GM21381 (cell line): ENCODE data around the gene RHPN2.
"Not testable (repeated sequence)": the region's sequence is repeated elsewhere in the genome, so short reads cannot be mapped to it uniquely, and the experiment has no call there.

Source experiments
- ATAC-seq: cut with Tn5 transposase; IDR thresholded peaks from one replicate; pipeline ENCODE4 v1.9.1; 2021; ENCODE audit warnings: mild to moderate bottlenecking, moderate library complexity; ENCODE audit not compliant: unreplicated experiment

RHPN2 gene

DNA sequence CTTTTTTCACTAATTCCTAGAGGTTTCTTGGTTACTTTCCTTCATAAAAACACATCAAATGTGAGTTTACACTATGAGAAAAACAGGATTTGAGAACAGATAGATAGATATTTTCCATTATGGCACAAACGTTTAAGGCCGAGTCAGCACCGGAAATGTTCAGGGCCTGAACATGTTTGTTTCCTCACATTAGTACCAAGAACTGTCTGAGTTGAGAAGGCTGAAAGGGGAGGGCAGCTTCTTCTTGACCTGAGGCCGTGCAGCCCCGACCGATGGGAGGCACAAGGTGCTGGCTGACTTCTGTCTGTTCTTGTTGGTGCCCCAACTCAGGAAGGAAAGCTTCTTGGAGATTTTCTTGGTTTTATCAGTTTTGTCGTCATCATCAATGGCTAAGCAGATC is 84.9 kb downstream of the RHPN2 start:
- not testable (repeated sequence) for ATAC-seq

DNA sequence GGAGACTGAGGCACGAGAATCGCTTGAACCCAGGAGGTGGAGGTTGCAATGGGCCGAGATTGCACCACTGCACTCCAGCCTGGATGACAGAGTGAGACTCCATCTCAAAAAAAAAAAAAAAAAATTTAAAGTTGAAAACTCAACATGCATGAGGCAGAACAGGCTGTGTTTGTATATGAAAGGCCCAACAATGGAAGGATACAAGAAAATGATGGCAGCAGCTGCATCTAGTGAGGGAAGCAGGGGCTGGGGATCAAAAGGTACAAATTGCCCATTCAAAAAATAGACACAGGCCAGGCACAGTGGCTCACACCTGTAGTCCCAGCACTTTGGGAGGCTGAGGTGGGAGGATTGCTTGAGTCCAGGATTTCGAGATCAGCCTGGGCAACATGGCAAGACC is 86.9 kb downstream of the RHPN2 start:
- ATAC-seq = not testable (repeated sequence)

DNA sequence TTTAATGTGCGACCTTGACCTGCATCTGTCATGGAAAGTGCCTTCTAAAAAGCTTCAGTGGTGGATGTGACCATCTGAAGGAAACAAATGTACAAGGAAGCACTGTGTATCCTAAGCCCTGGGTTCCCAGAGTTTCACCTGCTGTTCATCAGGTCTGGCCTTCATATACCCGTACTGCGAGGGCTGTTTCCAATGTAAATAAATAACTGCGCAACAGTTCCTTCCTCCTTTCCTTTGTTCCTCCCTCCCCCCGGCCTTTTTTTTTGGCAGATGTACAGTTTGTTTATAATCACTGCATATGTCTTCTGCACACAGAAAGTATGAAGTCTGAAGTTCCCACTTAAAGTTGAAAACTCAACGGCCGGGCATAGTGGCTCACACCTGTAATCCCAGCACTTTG is 87.4 kb downstream of the RHPN2 start:
- ATAC-seq = no peak

DNA sequence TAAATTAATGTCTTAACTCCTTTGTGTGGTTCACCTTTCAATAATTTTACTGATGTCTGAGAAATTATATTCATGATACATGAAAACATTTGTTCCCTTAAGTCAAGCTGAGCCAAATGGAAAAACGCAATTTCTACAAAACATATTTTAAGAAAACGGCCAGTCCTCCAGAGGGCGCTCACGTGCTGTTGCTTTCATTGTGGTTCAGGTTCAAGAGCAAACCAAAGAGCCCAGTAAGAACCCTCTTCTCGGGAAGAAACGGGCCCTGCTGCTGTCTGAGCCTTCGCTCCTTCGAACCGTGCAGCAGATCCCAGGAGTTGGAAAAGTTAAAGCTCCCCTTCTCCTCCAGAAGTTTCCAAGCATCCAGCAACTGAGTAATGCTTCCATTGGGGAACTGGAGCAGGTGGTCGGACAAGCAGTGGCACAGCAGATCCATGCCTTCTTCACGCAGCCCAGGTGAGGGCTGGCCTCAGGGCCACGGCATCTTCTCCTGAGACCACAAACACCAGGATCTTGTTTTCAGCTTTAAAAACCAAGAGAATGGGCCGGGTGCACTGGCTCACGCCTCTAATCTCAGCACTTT is 88.4 kb downstream of the RHPN2 start:
- ATAC-seq = no peak

DNA sequence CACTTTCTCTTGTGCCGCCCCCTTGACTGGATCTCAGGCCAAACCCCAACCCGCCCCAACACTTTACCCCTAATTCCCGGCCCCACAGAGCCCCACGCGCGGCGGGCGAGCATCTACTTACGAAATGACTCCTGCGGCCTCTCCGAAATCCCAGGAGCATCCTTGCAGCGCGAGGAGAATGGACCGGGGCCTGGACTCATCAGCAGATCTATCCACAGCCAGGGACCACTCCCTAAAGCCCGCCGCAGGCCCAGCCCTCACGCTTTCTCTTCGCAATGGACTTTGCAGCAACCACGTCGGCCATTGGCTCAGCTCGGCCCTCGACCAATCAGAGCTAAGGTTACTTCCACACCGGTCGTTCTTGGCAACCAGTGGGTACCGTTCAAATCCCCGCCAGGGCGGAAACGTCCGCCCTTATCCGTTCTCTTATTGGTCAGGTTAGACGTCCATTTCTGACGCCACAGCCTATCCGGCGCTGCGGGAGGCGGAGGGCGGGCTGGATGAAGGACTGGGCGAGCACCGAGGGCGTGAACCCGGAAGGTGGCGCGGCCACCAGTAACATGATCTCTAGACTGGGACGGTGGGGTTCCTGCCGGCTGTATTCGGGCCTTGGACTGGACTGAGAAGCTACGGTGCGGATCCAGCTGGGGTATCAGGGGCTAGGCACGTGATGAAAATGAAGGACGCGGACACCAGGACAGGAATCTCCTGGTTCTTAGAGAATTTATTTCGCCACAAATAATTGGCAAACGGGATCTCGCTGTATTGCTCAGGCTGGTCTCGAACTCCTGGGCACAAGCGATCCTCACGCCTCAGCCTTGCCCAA is 92.8 kb downstream of the RHPN2 start, which contains the start of the genes CEP89 and FAAP24:
Gene CEP89, minus strand, starts transcription at position 244 of the 826 bp plus-strand sequence. Its CDS starts 84 bp downstream, at position 160.
Gene FAAP24, plus strand, starts transcription at position 528 of the 826 bp plus-strand sequence. CDS start 955 bp downstream, outside the sequence.
- ATAC-seq = peak; percentile 97

DNA sequence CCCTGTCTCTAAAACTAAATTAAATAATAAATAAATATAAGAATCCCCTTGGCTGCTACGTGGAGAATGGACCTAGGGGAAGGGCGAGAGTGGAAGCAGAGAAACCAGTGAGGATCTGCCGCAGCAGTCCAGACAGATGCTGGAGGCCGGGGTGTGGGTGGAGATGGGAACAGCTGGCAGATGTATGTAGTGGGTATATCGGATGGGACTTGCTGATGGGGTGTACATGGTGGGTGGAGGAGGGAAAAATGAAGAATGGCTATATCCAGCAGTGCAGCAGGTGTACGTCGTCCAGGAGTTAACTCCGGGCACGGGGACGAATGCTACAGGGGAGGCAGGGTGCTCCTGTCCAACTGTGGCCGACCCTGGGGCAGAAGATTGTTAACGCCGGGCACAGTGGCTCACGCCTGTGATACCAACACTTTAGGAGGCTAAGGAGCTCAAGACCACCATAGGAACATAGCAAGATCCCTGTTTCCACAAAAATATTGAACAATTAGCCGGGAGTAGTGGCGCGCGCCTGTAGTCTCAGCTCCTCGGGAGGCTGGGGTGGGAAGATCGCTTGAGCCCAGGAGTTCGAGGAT is 93.6 kb downstream of the RHPN2 start:
- ATAC-seq = no peak

DNA sequence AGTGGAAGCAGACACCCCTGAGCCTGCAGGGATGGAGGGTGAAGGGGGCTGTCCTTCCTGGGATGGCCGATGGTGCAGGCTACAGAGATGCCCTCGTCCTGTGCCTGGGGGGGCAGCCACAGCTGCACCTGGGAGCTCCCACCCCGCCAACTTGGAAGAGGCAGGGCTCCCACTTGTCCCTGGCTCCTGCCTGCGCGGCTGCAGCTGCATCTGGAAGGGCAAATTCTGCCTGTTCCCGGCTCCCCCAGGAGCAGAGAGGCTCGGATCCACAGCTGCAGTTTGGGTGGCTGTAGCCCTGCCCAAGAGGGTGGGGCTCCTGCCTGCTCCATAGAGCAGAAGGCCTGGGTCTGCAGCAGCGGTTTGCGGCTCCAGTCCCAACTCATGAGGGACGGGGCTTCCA is 95.1 kb downstream of the RHPN2 start:
- ATAC-seq = no peak

DNA sequence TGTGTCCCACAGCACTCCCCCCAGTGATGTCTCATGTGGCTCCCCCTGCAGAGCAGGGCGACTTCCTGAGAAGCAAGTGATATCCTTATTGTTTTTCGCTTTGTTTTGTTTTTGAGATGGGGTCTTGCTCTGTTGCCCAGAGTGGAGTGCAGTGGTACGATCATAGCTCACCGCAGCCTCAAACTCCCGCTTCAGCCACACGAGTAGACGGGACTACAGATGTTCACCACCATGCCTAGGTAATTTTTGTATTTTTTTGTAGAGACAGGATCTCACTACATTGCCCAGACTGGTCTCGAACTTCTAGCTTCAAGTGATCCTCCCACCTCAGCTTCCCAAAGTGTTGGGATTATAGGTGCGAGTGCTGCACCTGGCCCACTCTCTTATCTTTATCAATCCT is 97.9 kb downstream of the RHPN2 start:
- ATAC-seq = no peak

DNA sequence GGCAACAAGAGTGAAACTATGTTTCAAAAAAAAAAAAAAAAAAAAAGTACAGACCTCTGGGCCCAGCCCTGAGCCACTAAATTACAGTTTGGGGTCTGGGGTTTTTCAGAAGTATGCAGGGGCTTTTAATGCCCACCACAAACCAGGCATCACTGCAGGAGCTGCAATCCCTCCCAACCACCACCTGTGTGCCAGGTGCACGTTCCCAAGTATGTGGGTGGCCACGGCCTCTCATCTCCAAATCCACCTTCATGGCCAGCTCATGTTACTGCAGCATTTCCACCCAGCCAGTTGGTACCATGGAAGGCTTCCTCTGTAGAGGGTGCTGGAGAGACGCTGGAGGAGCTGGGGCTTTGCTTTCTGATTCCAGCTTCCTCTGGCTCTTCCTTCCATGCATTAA is 119.4 kb downstream of the RHPN2 start:
- no peak for ATAC-seq

DNA sequence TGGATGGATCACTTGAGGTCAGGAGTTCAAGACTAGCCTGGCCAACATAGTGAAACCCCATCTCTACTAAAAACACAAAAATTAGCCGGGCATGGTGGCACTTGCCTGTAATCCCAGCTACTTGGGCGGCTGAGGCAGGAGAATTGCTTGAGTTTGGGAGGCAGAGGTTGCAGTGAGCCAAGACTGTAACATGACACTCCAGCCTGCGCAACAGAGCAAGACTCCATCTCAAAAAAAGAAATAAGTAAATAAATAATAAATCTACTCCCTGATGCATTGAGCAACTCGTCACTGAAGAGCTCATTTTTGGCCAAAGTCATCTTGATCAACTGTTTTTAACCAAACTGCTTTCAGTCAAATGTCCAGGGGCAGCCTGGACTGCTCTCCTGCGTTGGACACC is 123.4 kb downstream of the RHPN2 start:
- ATAC-seq = not testable (repeated sequence)

DNA sequence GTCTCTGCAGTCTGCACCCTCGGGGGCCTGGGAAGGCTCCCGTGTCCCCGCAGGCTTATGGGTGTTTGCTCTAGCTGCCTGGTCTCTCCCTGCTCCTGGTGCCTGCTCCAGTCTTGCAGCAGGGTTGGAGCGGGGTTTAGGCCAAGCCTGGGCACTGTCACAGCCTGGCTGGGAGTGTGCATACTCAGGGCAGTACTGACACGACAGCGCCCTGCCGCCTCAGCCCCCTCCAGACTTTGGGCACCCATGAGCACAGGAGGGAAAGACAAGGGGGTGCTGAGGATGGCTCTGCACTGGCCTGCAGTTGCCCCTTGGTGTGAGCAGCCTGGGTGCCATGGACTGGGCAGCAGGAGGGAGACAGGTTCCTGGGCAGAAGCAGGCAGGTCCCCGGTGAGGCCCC is 128.6 kb downstream of the RHPN2 start:
- ATAC-seq = no peak

DNA sequence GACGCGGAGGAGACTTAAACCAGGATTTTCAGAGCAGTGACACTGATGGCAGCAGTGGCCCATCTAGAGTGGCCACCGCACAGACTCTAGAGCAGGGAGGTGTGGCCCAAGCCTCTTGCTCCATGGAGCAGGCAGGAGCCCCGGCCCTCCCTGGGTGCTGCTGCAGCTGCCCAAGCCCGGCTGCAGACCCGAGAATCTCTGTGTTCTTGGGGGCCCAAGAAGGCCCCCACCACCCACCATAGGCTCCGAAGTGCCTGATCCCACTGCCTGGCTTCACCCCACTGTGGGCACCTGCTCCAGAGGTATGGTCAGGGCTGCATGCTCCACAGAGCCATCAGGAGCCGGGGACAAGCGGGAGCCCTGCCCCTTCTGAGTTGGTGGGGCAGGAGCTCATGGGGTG is 129.1 kb downstream of the RHPN2 start:
- ATAC-seq = no peak

DNA sequence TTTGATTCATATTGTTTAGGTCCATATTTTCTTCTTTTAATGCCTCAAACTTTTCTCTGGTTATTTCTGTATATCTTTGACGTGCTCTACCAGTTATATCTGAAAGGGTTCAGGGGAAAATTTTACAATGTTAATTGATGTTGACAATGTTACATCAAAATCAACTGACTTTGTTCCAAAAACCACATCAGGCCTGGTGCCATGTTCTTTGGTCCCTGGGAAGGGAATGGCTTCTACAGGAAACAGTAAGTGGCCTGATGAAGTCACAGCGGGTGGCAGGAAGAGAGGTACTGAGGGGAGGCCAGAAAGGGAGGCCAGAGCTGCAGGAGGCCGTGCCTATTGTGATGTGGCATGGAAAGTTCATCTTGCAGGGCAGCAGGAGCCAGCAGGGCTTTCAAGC is 131.1 kb downstream of the RHPN2 start:
- no peak for ATAC-seq

DNA sequence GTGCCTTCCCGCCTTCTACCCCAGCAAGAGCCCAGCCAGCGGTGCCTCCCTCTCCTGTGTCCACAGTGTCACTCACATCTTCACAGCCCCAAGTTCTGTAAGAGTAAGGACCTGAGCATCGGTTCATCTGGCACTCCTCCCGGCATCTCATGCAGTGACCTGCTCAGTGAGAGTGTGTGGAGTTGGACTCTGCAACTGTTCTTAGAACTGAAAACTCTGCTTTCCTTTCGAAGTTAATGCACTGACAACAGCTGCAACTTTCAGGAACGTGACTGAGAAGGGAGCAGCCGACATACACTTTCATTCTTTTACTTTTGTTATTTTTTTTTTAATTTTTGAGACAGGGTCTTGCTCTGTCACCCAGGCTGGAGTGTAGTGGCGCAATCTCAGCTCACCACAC is 134.1 kb downstream of the RHPN2 start:
- ATAC-seq = no peak

DNA sequence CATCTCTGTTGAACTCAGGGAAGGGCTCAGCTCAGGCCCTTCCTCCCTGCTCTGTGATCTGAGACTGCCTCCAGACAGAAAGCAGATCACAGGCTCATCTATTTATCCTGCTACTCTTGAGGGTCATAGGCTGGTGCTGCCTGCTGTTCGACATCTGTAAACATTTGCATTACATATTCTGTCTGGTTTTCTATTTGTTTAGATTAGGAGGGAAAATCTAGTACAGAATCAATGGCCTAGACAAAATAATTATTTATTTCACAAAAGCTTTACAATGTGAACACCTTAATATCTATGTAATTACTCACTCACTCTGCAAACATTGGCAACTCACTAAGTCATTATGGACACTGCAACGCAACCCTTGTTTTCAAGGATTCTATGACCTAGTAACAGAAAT is 135.9 kb downstream of the RHPN2 start:
- ATAC-seq = no peak
